NCI-H748 (cell line): ENCODE measurements around the gene ADGRA3.
"Not testable (repeated sequence)": the region's sequence is repeated elsewhere in the genome, so short reads cannot be mapped to it uniquely, and the experiment has no call there.

Source experiments
- DNase-seq: peaks from one replicate; lab custom pipeline; 2025; ENCODE audit not compliant: unreplicated experiment; lab: John Stamatoyannopoulos, UW

Gene ADGRA3

DNA sequence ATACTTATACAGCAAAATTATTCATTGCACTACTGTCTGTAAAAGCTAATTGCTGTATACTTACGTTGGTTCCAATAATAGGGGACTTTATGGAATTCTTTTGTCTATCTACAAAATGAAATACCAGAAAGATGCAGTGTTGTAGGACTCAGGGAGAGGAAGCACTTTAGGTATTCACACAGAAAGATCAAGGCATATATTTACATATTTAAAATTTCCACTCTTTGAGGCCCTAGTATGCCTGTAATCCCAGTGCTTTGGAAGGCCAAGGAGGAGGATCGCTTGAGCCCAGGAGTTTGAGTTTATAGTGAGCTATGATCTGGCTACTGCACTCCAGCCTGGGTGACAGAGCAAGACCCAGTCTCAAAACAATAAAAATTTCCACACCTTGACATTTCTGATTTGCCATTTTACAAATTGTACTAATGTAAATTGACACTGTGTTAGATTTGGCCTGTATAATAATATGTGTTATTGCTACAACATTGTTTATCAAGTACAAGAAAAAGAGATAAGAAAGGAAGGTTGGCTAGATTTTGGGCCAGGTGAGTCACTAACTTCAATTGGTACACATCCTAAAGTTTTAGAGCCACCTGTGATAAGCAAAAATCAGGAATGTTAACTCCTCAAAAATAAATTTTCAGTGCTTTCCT, 35.1 kb downstream of the ADGRA3 start:
- DNase-seq = no peak

DNA sequence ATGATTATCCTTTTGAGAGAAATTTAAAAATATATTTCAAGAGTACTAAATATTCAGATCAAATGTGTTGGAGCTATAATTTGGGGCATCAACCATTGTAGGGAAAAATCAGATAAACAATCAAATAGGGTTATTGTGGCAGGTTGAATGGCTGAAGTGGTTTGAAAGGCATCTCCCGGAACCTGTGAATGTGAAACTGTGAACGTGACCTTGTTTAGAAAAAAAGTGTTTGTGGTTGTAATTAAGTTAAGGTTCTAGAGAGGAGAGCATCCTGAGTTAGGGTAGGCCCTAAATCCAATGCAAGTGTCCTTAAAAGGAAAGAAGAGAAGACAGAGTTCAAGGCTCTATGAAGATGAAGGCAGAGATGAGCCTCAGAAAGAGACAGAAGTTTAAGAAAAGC, 37.4 kb downstream of the ADGRA3 start:
- DNase-seq = no peak

DNA sequence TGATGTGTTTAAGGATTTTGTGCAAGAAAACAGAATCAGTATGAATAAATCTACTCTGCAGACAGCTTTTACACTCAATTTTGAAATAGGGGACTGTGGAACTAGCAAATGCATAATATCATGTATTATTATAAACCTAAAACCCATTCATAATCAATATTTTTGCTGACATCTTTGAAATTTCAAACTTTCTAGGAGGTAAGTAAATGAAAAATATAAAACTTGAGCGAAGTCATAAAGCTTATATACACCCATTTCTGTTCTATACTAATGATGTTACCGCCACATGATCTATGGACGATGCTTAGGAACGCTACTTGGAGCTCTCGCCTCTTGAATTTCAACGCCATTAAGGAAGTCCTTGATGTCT, 38.1 kb downstream of the ADGRA3 start:
- no peak for DNase-seq

DNA sequence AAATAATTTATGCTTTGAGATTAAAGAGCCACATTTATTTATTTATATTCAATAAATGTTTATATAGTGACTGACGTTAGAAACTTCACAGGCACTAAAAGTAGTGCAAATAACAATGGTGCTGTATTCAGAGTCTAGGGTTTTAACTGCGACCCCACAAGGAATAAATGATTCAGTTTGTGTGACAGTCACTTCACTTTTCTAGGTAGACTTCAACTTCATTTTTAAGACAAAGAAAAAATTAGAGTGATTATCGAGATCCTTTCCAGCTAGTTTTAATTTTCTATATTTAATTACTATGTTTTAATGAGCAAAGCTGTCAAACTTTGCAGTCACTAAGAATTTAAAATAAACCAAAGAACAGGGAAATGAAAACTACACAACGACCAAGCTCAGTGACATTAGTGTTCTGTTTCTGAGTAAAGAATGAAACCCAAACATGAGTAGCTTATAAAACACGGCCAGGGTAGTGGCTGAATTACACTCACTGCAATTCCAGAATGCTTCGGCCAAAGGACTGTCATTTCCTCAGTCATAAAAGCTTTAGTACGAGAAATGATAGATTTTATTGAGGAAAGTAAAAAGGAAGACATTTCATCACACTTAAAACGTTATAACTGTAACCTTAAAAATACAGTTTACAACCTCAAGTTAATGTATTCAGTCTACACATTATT, 38.6 kb downstream of the ADGRA3 start:
- DNase-seq = no peak

DNA sequence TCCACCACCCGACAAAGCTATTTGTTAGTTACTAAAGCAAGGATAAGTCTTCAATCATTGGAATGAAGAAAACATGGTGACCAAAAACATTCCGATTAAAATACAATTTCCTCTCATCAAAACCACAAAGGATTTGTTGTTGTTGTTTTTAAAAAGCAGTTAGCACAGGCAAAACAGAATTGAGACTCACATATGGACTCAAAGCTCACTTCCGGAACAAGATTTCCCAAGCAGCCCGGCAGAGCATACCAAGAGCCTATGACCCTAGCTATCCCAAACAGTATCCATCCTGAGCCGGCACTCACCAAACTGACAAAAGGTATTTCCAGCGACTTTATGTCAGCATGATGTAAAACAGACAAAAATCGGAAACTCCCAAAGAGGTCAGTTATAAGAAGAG, 39.9 kb downstream of the ADGRA3 start:
- DNase-seq = no peak

DNA sequence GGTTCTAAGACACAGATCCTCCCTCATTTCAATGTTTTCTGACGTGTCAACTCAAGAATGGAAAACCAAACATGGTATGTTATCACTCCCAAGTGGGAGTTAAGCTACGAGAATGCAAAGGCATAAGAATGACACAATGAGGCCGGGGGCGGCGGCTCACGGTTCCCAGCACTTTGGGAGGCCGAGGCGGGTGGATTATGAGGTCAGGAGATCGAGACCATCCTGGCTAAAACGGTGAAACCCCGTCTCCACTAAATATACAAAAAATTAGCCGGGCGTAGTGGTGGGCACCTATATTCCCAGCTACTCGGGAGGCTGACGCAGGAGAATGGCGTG, 40.6 kb downstream of the ADGRA3 start:
- not testable (repeated sequence) for DNase-seq

DNA sequence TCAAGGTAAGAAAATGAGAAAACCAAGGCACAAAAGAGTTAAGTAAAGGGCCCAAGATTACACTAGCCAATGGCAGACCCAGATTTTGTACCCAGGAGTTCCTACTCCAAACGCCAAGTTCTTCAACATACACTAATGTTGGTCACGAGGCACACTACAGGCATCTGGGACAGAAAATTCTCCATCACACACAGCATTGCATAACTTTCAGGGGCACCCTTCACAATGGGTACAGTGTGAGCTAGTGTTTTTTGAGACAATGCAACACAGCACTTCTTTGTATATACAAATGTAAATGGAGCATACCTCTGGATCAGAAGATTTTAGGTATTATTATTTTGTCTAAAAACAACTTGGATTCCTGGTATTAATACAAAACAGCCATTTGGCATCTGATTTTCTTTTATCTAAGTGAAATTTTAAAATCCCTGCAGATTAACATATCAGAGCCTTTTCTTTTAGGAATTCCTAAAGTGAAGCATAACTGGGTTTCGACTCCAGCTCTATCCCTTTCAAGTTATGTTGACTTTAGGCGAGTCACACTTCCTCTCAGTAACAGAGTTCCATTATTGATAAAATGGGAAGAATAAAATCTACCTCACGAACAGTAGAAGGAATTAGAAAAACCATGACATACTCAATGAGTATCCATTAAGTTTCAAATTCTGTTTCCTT, 41.1 kb downstream of the ADGRA3 start:
- DNase-seq = no peak

DNA sequence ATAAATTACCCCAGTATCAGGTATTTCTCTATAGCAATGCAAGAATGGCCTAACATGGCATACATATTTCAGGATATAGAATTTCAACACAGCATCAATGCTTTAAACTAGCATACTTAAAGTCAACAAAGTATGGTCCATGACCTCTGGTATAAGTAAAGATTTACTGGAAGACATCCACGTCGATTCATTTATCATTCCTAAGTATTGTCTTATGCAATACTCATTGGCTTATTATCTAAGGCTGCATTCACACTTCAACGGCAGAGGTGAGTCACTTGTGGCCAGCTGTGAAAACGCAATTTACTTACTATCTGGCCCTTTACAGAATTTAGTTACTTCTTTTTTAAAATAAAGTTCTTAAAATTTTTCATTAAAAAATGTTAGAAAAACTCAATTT, 42.6 kb downstream of the ADGRA3 start:
- DNase-seq = no peak

DNA sequence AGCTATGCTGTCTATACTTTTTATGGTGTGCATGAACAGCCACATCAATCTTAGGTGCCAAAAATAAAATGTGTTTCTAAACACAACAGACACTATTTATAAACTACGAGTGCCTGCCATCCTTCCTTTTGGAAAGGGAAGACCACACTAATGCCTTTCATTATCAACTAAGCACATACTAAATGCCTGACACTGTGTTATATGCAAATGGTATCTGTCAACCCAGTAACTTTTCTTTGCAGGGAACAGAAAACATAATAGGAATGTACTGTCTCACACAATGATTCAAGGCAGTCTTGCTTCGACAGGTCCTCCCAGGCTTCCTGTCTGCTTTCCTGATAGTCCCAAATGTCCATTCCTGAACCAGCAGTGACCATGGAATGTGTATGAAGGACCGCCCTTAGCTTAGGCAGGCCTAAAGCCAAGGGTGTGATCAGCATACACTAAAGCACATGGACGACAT, 43.8 kb downstream of the ADGRA3 start:
- DNase-seq = no peak

DNA sequence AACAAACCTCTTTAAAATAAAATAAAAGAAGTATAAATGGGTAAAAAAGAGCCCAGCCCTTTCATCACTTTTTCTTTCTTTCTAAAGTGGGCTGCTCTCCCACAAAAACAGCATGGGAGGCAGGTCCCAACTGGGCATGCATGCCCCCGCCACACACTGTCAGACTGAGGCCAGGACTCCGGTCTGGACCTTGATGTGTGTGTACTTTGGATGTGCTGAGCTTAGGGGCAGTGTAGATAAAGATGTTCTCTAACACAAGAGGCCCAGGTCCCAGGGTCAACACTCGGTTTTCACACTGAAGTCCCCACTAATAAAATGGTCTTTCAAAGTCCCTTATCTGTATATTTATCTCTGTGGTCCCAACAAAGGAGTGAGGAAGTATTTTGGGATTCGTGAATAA, 44.4 kb downstream of the ADGRA3 start:
- DNase-seq = no peak

DNA sequence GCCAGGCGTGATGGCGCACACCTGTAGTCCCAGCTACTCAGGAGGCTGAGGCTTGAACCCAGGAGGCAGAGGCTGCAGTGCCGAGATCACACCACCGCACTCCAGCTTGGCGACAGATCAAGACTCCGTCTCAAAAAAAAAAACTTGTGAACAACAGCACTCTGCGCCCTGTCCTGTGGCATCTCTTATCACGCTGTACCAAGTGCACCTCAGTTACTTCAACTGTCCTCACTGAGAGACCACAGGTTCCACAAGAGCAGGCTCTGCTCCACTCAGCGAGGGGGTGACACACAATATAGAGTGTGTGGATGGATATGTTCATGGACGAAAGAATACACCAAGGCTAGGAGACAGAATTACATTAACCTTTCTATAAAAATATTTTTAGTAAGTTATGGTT, 49.3 kb downstream of the ADGRA3 start:
- no peak for DNase-seq

DNA sequence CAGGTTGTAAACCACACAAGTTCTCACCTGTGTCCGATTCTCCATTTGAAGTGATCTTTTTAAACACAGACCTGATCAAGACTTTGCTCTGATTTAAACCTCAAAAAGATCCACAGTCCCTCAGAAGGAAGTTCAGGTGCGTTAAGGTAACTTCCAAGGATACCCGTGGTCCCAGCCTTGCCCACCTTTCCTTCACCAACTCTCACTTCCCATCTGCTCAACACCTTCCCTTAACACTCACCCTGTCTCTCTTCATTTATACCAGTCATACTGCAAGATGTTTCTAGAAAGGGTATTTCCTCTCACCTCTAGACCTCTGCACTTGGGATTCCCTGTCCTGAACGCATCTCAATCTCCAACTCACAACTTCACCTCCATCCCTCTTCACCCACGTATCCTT, 49.9 kb downstream of the ADGRA3 start:
- DNase-seq = no peak

DNA sequence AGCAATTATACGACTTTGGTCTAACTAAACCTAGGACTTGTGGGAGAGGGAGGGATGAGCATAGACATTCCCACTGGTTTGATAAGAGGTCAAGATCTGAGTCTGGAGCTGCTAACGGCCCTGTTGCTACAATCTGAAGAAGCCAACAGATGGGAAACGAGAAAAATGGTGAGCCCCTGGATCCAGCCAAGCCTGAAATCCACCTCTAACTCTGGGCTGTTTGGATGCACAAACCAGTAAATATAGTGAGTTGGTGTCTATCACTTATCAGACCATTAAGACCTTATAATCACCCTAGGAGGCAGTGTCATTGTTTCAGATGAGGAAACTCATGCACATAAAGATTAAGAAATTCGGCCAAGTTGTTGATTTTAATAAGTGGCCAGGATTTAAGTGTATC, 50.5 kb downstream of the ADGRA3 start:
- no peak for DNase-seq

DNA sequence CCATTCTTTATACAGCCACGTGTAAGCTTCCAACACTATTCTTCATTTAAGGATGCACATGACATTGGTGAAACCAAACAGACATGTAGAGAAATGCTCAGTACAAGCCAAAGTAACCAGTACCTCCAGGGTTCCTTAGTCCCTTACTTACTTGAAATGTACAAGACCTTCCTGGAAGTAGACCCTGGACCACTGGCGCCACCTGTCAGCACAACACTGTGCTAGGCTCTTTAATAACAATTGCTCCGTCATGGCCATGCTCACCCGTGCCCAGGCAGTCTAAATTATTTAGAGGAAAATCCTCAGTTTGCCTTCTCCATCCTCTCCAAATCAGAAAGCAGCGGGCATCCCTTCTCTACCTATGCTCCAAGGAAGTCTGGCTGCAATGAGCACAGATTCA, 52.7 kb downstream of the ADGRA3 start:
- no peak for DNase-seq

DNA sequence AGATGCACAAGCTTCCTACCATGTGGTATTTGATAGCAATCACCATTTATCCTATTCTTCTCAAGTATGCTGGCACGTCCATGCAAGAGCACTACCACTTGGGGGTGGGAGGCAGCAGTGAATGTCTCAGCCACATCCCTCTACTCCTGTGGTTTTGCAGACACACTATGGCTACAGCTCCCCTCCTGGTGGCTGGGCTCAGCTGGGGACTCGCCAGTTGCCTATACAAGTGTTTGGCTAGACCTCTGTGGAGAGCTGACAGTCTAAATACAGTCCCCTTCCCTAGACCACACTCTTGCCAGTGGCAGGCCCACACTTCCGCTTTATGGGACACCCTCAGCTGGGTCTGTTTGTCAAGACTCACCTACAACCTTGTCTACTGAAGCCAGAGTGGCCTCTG, 53.2 kb downstream of the ADGRA3 start:
- DNase-seq = no peak

DNA sequence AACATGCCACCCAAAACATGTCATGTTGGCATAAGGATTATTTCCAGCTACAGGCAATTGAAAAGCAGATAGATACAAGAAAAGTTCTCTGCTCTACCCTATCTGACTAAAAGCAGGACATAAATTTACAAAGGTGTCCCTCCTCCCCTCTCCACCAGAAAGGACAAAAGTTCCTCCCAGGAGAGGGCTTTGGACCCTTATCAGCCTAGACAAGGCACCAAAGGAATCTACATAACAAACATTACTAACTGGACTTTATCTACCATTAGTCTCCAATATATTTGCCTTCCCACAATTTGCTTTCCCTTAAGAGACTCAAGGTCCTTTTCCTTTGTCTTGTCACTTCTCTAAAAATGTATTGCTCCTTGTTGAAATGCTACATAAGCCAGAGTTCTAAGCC, 55.6 kb downstream of the ADGRA3 start:
- no peak for DNase-seq

DNA sequence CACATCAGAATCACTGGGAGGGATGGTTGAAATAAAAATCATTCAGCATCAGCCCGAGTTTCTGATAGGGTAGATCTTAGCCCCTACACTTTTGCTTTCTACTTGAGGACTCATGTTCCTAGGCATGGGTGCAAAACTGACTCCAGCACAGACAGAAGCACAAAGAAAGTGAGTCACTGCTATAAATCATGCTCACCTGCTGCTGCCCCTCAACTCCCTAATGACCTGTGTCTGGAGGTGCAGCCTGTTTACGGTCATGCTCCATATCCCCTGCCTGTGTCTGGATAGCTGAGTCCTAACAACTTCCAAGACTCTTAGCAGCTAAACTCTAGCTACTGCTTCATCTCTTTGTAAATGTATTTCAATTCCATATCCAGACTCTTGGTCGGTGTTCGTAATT, 57.8 kb downstream of the ADGRA3 start:
- no peak for DNase-seq

DNA sequence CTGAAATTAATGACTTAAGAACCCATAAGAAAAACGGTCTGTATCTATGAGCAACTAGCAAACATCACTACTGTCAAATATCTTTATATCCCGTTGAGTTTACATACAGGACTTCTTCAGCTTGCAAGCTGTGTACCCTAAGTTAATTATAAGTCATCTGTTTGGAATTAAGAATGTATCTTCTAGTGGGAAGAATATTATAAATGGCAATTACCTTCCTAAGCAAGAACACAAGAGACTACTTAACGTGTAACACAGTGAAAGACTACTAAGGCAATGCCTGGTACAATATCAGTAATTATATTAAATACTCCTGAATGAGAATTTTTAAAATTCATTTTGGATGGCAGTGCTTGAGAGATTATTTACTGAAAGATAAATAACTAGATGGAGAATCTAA, 58.5 kb downstream of the ADGRA3 start:
- no peak for DNase-seq

DNA sequence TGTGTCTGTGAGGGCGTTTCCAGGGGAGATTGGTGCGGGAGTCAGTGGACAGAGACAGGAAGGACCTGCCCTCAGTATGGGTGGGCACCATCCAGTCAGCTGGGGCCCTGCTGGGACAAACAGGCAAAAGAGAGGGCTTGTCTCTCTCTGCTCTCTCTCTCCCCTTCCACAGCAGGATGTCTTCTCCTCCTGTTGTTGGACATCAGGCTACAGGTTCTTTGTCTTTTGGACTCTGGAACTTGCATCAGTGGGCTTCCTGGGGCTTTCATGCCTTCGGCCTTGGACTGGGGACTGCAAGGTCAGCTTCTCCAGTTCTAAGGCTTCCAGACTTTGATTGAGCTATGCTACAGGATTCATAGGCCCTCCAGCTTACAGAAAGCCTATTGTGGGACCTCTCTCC, 59.6 kb downstream of the ADGRA3 start:
- no peak for DNase-seq

DNA sequence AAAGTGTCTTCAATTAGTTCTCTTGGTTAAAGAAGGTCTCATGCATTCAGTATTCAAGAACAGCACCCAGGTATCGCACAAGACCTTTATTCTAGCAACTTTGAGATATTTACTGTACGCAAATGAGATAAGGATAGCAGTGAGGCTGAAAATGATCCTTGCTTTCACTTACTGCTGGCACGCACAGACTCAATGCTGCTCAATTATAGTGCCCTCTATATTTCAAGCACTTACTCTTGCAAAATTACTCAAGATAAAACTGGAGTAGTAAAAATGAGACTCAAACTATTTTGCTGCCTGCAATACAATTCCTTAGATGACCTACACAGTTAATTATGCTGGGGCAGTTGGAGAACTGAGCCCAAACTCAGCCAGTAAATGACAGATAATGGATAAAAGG, 60.9 kb downstream of the ADGRA3 start:
- no peak for DNase-seq

DNA sequence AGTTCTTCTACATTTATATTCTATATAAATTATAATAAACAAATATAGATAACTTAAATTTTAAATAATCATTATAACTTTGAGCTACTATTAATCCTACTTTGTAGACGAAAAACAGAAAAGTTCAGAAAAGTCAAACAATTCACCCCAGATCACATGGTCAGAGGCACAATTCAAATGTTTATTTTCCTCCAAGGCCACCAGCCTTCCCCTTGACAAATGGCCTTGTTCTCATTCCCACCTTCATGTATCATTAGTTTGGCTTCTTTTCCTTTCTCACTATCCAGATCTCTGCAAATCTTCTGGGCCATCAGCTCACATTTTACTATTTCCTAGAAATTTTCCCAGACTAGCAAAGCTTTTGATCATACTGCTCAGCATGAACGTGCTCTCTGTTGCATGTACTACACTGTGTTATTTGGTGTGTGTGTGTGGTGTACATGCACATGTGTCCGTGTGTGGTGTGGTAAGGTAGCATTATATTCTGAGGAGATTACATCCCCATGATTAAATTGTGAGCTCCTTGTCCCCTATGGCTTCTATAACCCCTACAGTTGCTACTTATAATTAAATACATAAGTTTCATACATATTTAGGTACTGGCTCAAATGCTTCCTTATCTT, 61.5 kb downstream of the ADGRA3 start:
- DNase-seq = no peak

DNA sequence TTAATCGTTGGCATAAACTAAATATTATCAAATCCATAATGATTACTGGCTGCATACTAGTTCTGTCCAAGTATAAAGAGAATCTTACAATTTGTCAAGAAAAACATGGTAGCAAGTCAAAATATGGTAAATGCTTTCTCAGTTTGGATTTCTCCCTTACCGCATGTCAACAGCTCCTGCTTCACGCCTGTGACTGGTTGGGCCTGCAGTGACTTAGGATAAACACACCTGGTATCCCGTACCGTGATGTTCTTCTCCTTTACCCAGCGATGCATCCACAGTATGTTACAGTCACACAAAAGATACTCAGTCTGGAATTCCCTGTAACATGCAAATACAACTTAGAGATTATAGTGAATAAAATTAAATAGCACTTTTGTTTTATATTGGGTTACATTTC, 71.1 kb downstream of the ADGRA3 start:
- DNase-seq = no peak
